ENCODE results near the gene THAP5.
"Not testable (repeated sequence)": the region's sequence is repeated elsewhere in the genome, so short reads cannot be mapped to it uniquely, and the experiment has no call there.

DNA sequence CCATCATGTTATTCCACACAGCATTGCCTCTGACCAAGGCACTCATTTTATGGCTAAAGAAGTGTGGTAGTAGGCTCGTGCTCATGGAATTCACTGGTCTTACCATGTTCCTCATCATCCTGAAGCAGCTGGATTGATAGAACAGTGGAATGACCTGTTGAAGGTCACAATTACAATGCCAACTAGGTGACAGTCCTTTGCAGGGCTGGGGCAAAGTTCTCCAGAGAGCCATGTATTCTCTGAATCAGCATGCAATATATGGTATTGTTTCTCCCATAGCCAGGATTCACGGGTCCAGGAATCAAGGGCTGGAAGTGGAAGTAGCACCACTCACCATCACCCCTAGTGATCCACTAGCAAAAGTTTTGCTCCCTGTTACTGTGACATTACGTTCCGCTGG lies 30.8 kb downstream of the THAP5 start:
- TF ChIP-seq, protein P1, sequence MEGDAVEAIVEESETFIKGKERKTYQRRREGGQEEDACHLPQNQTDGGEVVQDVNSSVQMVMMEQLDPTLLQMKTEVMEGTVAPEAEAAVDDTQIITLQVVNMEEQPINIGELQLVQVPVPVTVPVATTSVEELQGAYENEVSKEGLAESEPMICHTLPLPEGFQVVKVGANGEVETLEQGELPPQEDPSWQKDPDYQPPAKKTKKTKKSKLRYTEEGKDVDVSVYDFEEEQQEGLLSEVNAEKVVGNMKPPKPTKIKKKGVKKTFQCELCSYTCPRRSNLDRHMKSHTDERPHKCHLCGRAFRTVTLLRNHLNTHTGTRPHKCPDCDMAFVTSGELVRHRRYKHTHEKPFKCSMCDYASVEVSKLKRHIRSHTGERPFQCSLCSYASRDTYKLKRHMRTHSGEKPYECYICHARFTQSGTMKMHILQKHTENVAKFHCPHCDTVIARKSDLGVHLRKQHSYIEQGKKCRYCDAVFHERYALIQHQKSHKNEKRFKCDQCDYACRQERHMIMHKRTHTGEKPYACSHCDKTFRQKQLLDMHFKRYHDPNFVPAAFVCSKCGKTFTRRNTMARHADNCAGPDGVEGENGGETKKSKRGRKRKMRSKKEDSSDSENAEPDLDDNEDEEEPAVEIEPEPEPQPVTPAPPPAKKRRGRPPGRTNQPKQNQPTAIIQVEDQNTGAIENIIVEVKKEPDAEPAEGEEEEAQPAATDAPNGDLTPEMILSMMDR (IDR thresholded peaks at IDR 0.05) = not testable (repeated sequence)
- not testable (repeated sequence) for TF ChIP-seq ZFX (IDR thresholded peaks at IDR 0.05; ENCODE audit: borderline replicate concordance)
